H1 (cell line): ENCODE data around the gene RAD51B. TPM values are rescaled to one million over a fixed set of nuclear protein-coding genes. Genes with fewer than 3 reads are reported as not detected.

ENCODE experiments used
- CTCF ChIA-PET: fragments of 300-600 bp; sonication (Branson Sonifier 250); formaldehyde crosslinking; loops from one replicate; lab custom pipeline; 2021; ENCODE audit not compliant: partially characterized antibody; lab: Charles Lee
- POLR2A ChIA-PET: fragments of 300-600 bp; sonication (Branson Sonifier 250); formaldehyde crosslinking; loops from one replicate; lab custom pipeline; 2021; ENCODE audit warnings: inconsistent platforms; ENCODE audit not compliant: partially characterized antibody; lab: Charles Lee
- DNase-seq, 2 experiments: peaks; one replicate each; pipeline versions ENCODE4 v3.0.0 to v3.0.0-alpha.2; 2010 to 2022; ENCODE audit warnings: low spot score in 2 of 2, low read depth in 1 of 2, mixed read lengths in 1 of 2
- FAIRE-seq: peaks from 2 replicates; lab custom pipeline; 2011; peaks lifted over from hg19 to GRCh38; lab: Jason Lieb, UNC
- H2AFZ ChIP-seq: 2 replicates; pipeline ENCODE4 v1.8.1; 2012; ENCODE audit warnings: low read length, inconsistent platforms
- H2AK5ac ChIP-seq: 2 replicates; pipeline ENCODE4 v1.6.1; 2013; ENCODE audit warnings: low read depth, low read length
- H2BK120ac ChIP-seq: replicated peaks from 2 replicates; pipeline ENCODE3; 2013; ENCODE audit warnings: low read depth, low read length, inconsistent platforms
- H2BK12ac ChIP-seq: 2 replicates; pipeline ENCODE4 v1.6.1; 2013; ENCODE audit warnings: low read depth, low read length
- H2BK15ac ChIP-seq: 2 replicates; pipeline ENCODE4 v1.6.1; 2013; ENCODE audit warnings: low read length
- H2BK20ac ChIP-seq: 2 replicates; pipeline ENCODE4 v1.6.1; 2013; ENCODE audit warnings: low read length
- H2BK5ac ChIP-seq: 2 replicates; pipeline ENCODE4 v1.6.1; 2013; ENCODE audit warnings: low read depth, low read length
- H3K14ac ChIP-seq: 2 replicates; pipeline ENCODE4 v1.6.1; 2013; ENCODE audit warnings: inconsistent platforms; ENCODE audit not compliant: insufficient read length
- H3K18ac ChIP-seq: 2 replicates; pipeline ENCODE4 v1.6.1; 2013; ENCODE audit warnings: low read length; ENCODE audit errors: extremely low read depth
- H3K23ac ChIP-seq: 2 replicates; pipeline ENCODE4 v1.6.1; 2013; ENCODE audit warnings: inconsistent platforms; ENCODE audit not compliant: insufficient read length
- H3K23me2 ChIP-seq: 2 replicates; pipeline ENCODE4 v1.6.1; 2013; ENCODE audit warnings: low read depth, low read length
- H3K27ac ChIP-seq: 2 replicates; pipeline ENCODE4 v1.6.1; 2011; ENCODE audit warnings: low read depth, low read length, inconsistent platforms
- H3K27me3 ChIP-seq, 4 experiments: replicated peaks in 1 of 4; 1 replicate in 1 of 4; 2 replicates in 3 of 4; pipeline versions ENCODE4 v1.6.1 to v1.8.1; 2011 to 2013; ENCODE audit warnings: low read length in 3 of 4, mild to moderate bottlenecking in 3 of 4, inconsistent platforms in 2 of 4, mixed read lengths in 2 of 4, moderate library complexity in 1 of 4; ENCODE audit not compliant: control insufficient read depth in 3 of 4, insufficient read depth in 3 of 4; ENCODE audit errors: extremely low read depth in 1 of 4
- H3K36me3 ChIP-seq, 4 experiments: 2 replicates each; pipeline versions ENCODE4 v1.6.1 to v1.8.1; 2011 to 2013; ENCODE audit warnings: mild to moderate bottlenecking in 4 of 4, low read length in 3 of 4, moderate library complexity in 2 of 4, control low read depth in 1 of 4, inconsistent platforms in 1 of 4; ENCODE audit not compliant: insufficient read depth in 4 of 4, control insufficient read depth in 2 of 4
- H3K4ac ChIP-seq: replicated peaks from 2 replicates; pipeline ENCODE3; 2013; ENCODE audit warnings: low read length, low read depth, mixed read lengths, inconsistent platforms; ENCODE audit not compliant: insufficient read length
- H3K4me1 ChIP-seq, 4 experiments: replicated peaks in 1 of 4; 1 replicate in 1 of 4; 2 replicates in 3 of 4; pipeline versions ENCODE4 v1.6.1 to v1.8.1; 2011 to 2013; ENCODE audit warnings: low read length in 3 of 4, inconsistent platforms in 2 of 4, mixed read lengths in 1 of 4; ENCODE audit not compliant: insufficient read depth in 4 of 4, control insufficient read depth in 3 of 4
- H3K4me2 ChIP-seq, 2 experiments: 2 replicates each; pipeline versions ENCODE4 v1.6.1 to v1.8.1; 2011 to 2013; ENCODE audit warnings: low read depth in 2 of 2, low read length in 2 of 2, control low read depth in 1 of 2, inconsistent platforms in 1 of 2, mild to moderate bottlenecking in 1 of 2; ENCODE audit not compliant: insufficient read depth in 1 of 2
- H3K4me3 ChIP-seq, 4 experiments: fragments of 200-600, 300-600 bp in 1 of 4; sonication (generic), shearing (Covaris generic), sonication (Bioruptor Twin) in 1 of 4; 2 replicates each; pipeline versions ENCODE4 v1.5.1 to v1.8.1; 2011 to 2016; ENCODE audit warnings: low read length in 4 of 4, low read depth in 3 of 4, control low read depth in 2 of 4, inconsistent platforms in 2 of 4, mild to moderate bottlenecking in 2 of 4, mixed read lengths in 1 of 4, moderate library complexity in 1 of 4; ENCODE audit not compliant: insufficient read depth in 2 of 4; ENCODE audit errors: extremely low read depth in 1 of 4
- H3K56ac ChIP-seq: replicated peaks from 2 replicates; pipeline ENCODE3; 2013; ENCODE audit warnings: low read depth, mild to moderate bottlenecking, mixed read lengths, low read length, inconsistent platforms; ENCODE audit not compliant: insufficient read length
- H3K79me1 ChIP-seq: 2 replicates; pipeline ENCODE4 v1.6.1; 2013; ENCODE audit warnings: low read depth, low read length, control low read depth
- H3K79me2 ChIP-seq, 2 experiments: 2 replicates each; pipeline versions ENCODE4 v1.6.1 to v1.8.1; 2012 to 2013; ENCODE audit warnings: low read length in 2 of 2, mild to moderate bottlenecking in 2 of 2, inconsistent platforms in 1 of 2; ENCODE audit not compliant: insufficient read depth in 2 of 2, control insufficient read depth in 1 of 2
- H3K9ac ChIP-seq, 4 experiments: replicated peaks in 1 of 4; 1 replicate in 1 of 4; 2 replicates in 3 of 4; pipeline versions ENCODE4 v1.6.1 to v1.8.1; 2011 to 2013; ENCODE audit warnings: low read depth in 3 of 4, low read length in 3 of 4, control low read depth in 2 of 4, mild to moderate bottlenecking in 2 of 4, moderate library complexity in 2 of 4, inconsistent platforms in 1 of 4; ENCODE audit errors: extremely low read depth in 1 of 4
- H3K9me3 ChIP-seq, 2 experiments: 2 replicates each; pipeline versions ENCODE4 v1.6.1 to v1.8.1; 2012 to 2013; ENCODE audit warnings: mild to moderate bottlenecking in 2 of 2, moderate library complexity in 2 of 2, control low read depth in 1 of 2, inconsistent platforms in 1 of 2, low read depth in 1 of 2, low read length in 1 of 2, mixed read lengths in 1 of 2; ENCODE audit not compliant: insufficient read depth in 2 of 2
- H4K20me1 ChIP-seq, 2 experiments: replicated peaks in 1 of 2; 2 replicates each; pipeline versions ENCODE3 to v1.8.1; 2011 to 2013; ENCODE audit warnings: inconsistent platforms in 2 of 2, low read length in 2 of 2, mild to moderate bottlenecking in 1 of 2; ENCODE audit not compliant: insufficient read depth in 2 of 2, control insufficient read depth in 1 of 2
- H4K5ac ChIP-seq: 2 replicates; pipeline ENCODE4 v1.6.1; 2013; ENCODE audit warnings: low read length, low read depth, mixed read lengths, inconsistent platforms; ENCODE audit not compliant: insufficient read length
- H4K8ac ChIP-seq: 2 replicates; pipeline ENCODE4 v1.8.0; 2013; ENCODE audit warnings: mild to moderate bottlenecking, moderate library complexity, low read length, inconsistent platforms; ENCODE audit not compliant: insufficient read depth; ENCODE audit errors: extremely low read depth
- H4K91ac ChIP-seq: replicated peaks from 2 replicates; pipeline ENCODE3; 2013; ENCODE audit warnings: low read length, mixed read lengths, inconsistent platforms; ENCODE audit not compliant: insufficient read length
- CEBPB ChIP-seq: IDR thresholded peaks from 2 replicates; pipeline ENCODE4 v1.6.1; 2012; ENCODE audit warnings: low read depth, low read length
- JUND ChIP-seq: IDR thresholded peaks from 2 replicates; pipeline ENCODE4 v1.6.1; 2011; ENCODE audit warnings: mild to moderate bottlenecking, improper control_type of control experiment, low read length
- KDM1A ChIP-seq: fragments of 200-600, 300-600 bp; sonication (generic); IDR thresholded peaks from 2 replicates; pipeline ENCODE4 v1.7.1; 2016; ENCODE audit warnings: mild to moderate bottlenecking, low read length, borderline replicate concordance
- NANOG ChIP-seq: IDR thresholded peaks from 2 replicates; pipeline ENCODE4 v1.6.1; 2011; ENCODE audit warnings: low read length, low read depth, mild to moderate bottlenecking, inconsistent platforms; ENCODE audit not compliant: insufficient read depth, poor library complexity, severe bottlenecking
- POU5F1 ChIP-seq: IDR thresholded peaks from 2 replicates; pipeline ENCODE4 v1.6.1; 2011; ENCODE audit warnings: low read depth, mild to moderate bottlenecking, low read length, moderate library complexity
- RAD21 ChIP-seq, 2 experiments: IDR thresholded peaks in 1 of 2; conservative IDR thresholded peaks in 1 of 2; 2 replicates each; pipeline ENCODE4 v1.6.1; 2011; ENCODE audit warnings: low read depth in 2 of 2, low read length in 2 of 2, improper control_type of control experiment in 1 of 2, inconsistent platforms in 1 of 2, mild to moderate bottlenecking in 1 of 2, moderate library complexity in 1 of 2
- RFX5 ChIP-seq: IDR thresholded peaks from 2 replicates; pipeline ENCODE4 v1.6.1; 2011; ENCODE audit warnings: low read depth, low read length, improper control_type of control experiment, borderline replicate concordance
- RNF2 ChIP-seq: fragments of 200-900, 300-1000 bp; sonication (generic); IDR thresholded peaks from 2 replicates; pipeline ENCODE4 v1.7.1; 2016; ENCODE audit warnings: borderline replicate concordance, low read depth, mild to moderate bottlenecking, antibody characterized with exemption, low read length; ENCODE audit not compliant: poor library complexity, severe bottlenecking; ENCODE audit errors: missing control alignments
- SIRT6 ChIP-seq: IDR thresholded peaks from one replicate; pipeline ENCODE4 v1.7.1; 2012; ENCODE audit warnings: low read length, inconsistent platforms
- TAF1 ChIP-seq: IDR thresholded peaks from 2 replicates; pipeline ENCODE4 v1.6.1; 2011; ENCODE audit warnings: mild to moderate bottlenecking, low read depth, low read length
- ZNF274 ChIP-seq: IDR thresholded peaks from 2 replicates; pipeline ENCODE4 v1.7.0; 2012; ENCODE audit warnings: low read length, borderline replicate concordance; ENCODE audit errors: extremely low read depth
- WGBS, 2 experiments: shearing (Covaris generic) in 1 of 2; methylation state at CpG; one replicate each; pipeline versions ENCODE4 v1.1.6 to v1.1.7; 2013 to 2015; ENCODE audit warnings: low lambda C conversion rate in 2 of 2, mixed read lengths in 2 of 2, inconsistent platforms in 1 of 2, low coverage in 1 of 2, missing lambda C conversion rate in 1 of 2; ENCODE audit not compliant: insufficient replicate concordance in 2 of 2, insufficient coverage in 1 of 2, insufficient read length in 1 of 2; ENCODE audit errors: extremely low coverage in 1 of 2, missing lambda C conversion rate in 1 of 2; 5-methylcytosine and 5-hydroxymethylcytosine counted together
- polyA plus RNA-seq, 7 experiments: library from polyadenylated mRNA; depleted of rRNA in 3 of 7; stranded (reverse) in 5 of 7; unstranded in 2 of 7; fragments of >200 nt in 5 of 7; fragments of 200-250 nt in 2 of 7; gene quantifications; 1 replicate in 5 of 7; 2 replicates in 1 of 7; 4 replicates in 1 of 7; pipeline versions ENCODE4 v1.2.1 to v1.2.3, GENCODE V29; 2011 to 2013; ENCODE audit warnings: missing spikeins in 2 of 7, mixed read lengths in 2 of 7
- total RNA-seq: library from RNA; stranded (reverse); fragmentation: NEBNext Ultra II Directional; extraction: Animal tissue kit (Norgen Biotek cat#: 25700); gene quantifications from 2 replicates; pipeline ENCODE4 v1.2.1, GENCODE V29; 2021
- TF ChIP-seq, protein P1 (sequence below): IDR thresholded peaks from 2 replicates; pipeline ENCODE4 v1.6.1; 2012; ENCODE audit warnings: low read length, inconsistent platforms

The RAD51B gene
- total and polyA plus RNA-seq, 2 of the 8 experiments (the other 6 are each of a cell fraction or from before 2014, with no cell fraction given) = 3.9 to 14.9 TPM

DNA sequence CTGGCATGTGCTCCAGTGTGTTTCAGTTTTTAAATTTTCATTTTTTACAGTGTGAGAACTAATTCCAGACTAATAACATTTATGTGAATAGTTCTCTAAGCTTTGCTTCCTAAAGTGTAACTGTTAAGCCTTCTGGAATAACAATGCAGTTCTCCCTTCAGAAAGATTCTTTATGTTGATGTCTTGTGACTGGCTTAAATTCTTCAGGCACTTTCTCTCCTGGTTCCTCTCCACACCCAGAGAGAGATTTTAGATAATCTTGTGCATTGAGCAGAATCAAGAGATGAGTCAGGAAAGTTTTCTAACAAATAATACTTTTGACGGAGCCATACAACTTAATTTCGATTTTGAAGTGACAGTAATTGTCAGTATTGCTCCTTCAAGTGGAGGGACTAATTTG lies 118.5 kb downstream of the RAD51B start:
- FAIRE-seq (no peak), DNase-seq (no peak)
- Histone ChIP-seq H3K18ac (no peak overlapping the region), H3K4me1 (peaks cover 10 to 28% (median 19%) of the 10 kb centered on the region in 4 experiments; a peak in 6 of 7 replicates), H2BK15ac (no peak overlapping the region), H3K79me2 (no peaks in the 10 kb centered on the region), H3K4ac (no peak overlapping the region), H3K4me3 (no peak overlapping the region), H3K36me3 (no peaks in the 10 kb centered on the region), H2BK120ac (no peak overlapping the region), H3K4me2 (no peak overlapping the region), H2AFZ (no peak overlapping the region), H3K9me3 (no peaks in the 10 kb centered on the region), H2BK12ac (no peak overlapping the region), H4K20me1 (no peaks in the 10 kb centered on the region), H4K8ac (no peak overlapping the region), H2BK20ac (no peak overlapping the region), H3K23ac (no peak overlapping the region), H2AK5ac (no peak overlapping the region), H4K91ac (no peak overlapping the region), H4K5ac (no peak overlapping the region), H3K56ac (no peak overlapping the region), H3K9ac (no peak overlapping the region), H3K79me1 (no peaks in the 10 kb centered on the region), H3K14ac (no peak overlapping the region), H2BK5ac (no peak overlapping the region), H3K27ac (no peak overlapping the region), H3K27me3 (no peaks in the 10 kb centered on the region), H3K23me2 (no peaks in the 10 kb centered on the region; the same call in 1 of the 2 replicates)
- WGBS, 2 experiments = 61% methylated on average over 2 of the region's 2 CpGs; no CpG with 5 or more reads in 1 of the 2 experiments
- ChIA-PET CTCF (interaction anchor here (0.7 to 1.9 kb wide), 4 partner anchors 293 to 887 kb away, joined by 3 to 6 read pairs (median 4); no protein-coding TSS in a partner anchor), POLR2A (interaction anchor here (2.1 kb wide), 1 partner anchor 855 kb away, joined by 7 read pairs; the partner anchor contains the start of gene ZFP36L1)
- TF ChIP-seq JUND (no peak), RNF2 (no peak), ZNF274 (no peak), KDM1A (no peak), TAF1 (no peak), NANOG (no peak), CEBPB (no peak), RAD21 (IDR thresholded peaks at IDR 0.05 in 1 of 2, conservative IDR thresholded peaks at IDR 0.05 in 1 of 2; ENCODE audit: low read depth in 2 of 2, low read length in 2 of 2) (no peak), POU5F1 (no peak), SIRT6 (no peak), RFX5 (no peak)
- TF ChIP-seq, protein P1, sequence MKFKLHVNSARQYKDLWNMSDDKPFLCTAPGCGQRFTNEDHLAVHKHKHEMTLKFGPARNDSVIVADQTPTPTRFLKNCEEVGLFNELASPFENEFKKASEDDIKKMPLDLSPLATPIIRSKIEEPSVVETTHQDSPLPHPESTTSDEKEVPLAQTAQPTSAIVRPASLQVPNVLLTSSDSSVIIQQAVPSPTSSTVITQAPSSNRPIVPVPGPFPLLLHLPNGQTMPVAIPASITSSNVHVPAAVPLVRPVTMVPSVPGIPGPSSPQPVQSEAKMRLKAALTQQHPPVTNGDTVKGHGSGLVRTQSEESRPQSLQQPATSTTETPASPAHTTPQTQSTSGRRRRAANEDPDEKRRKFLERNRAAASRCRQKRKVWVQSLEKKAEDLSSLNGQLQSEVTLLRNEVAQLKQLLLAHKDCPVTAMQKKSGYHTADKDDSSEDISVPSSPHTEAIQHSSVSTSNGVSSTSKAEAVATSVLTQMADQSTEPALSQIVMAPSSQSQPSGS = no peak
